Natural killer cell (primary cell): ENCODE data around the gene CTXND2. TPM values are rescaled to one million over a fixed set of nuclear protein-coding genes. Genes with fewer than 3 reads are reported as not detected.
A peak's percentile ranks its signal among the peaks of the same experiment; 100 is the strongest.
"Not testable (repeated sequence)": the region's sequence is repeated elsewhere in the genome, so short reads cannot be mapped to it uniquely, and the experiment has no call there.

ENCODE experiments used
- ATAC-seq, 3 donors: fragments of 150-1000 bp in 2 of 3; fragments of 200-7000 bp in 1 of 3; cut with Tn5 transposase; 1 replicate in 1 of 3; 2 replicates in 2 of 3; pipeline ENCODE4 v1.10.0; 2021; ENCODE audit warnings: mild to moderate bottlenecking in 2 of 3, moderate library complexity in 2 of 3
- DNase-seq, 2 donors: peaks; one replicate each; pipeline versions ENCODE4 v3.0.0 to v3.0.0-alpha.2; 2013 to 2021; ENCODE audit warnings: mixed read lengths in 1 of 2
- H3K27ac ChIP-seq: one replicate; pipeline ENCODE4 v1.5.1; 2013; ENCODE audit warnings: mild to moderate bottlenecking, low read length
- H3K27me3 ChIP-seq: one replicate; pipeline ENCODE4 v1.6.1; 2013; ENCODE audit warnings: low read length; ENCODE audit not compliant: control insufficient read depth, insufficient read depth
- H3K36me3 ChIP-seq: one replicate; pipeline ENCODE4 v1.6.1; 2013; ENCODE audit warnings: low read length; ENCODE audit not compliant: control insufficient read depth, insufficient read depth
- H3K4me1 ChIP-seq: one replicate; pipeline ENCODE4 v1.6.1; 2013; ENCODE audit warnings: low read length; ENCODE audit not compliant: control insufficient read depth, insufficient read depth
- H3K4me3 ChIP-seq: one replicate; pipeline ENCODE4 v1.5.1; 2013; ENCODE audit warnings: low read length
- H3K9me3 ChIP-seq: one replicate; pipeline ENCODE4 v1.6.1; 2013; ENCODE audit warnings: low read length; ENCODE audit not compliant: control insufficient read depth, insufficient read depth
- H3K27ac Mint-ChIP-seq, 2 donors: one replicate each; pipeline ENCODE4 v1.8.0; 2022; ENCODE audit warnings: mild to moderate bottlenecking in 2 of 2, mixed read lengths in 2 of 2, moderate library complexity in 1 of 2
- H3K27me3 Mint-ChIP-seq, 2 donors: one replicate each; pipeline ENCODE4 v1.8.0; 2022; ENCODE audit warnings: low read depth in 2 of 2, mixed read lengths in 2 of 2
- H3K36me3 Mint-ChIP-seq: one replicate; pipeline ENCODE4 v1.8.0; 2022; ENCODE audit warnings: mixed read lengths
- H3K4me1 Mint-ChIP-seq, 2 donors: one replicate each; pipeline ENCODE4 v1.8.0; 2022; ENCODE audit warnings: mixed read lengths in 2 of 2
- H3K4me3 Mint-ChIP-seq: one replicate; pipeline ENCODE4 v1.8.0; 2022; ENCODE audit warnings: mild to moderate bottlenecking, moderate library complexity, mixed read lengths
- H3K9me3 Mint-ChIP-seq, 2 donors: one replicate each; pipeline ENCODE4 v1.8.0; 2022; ENCODE audit warnings: mixed read lengths in 2 of 2
- WGBS: methylation state at CpG from one replicate; pipeline ENCODE4 v1.1.7; 2013; ENCODE audit warnings: missing lambda C conversion rate; ENCODE audit not compliant: insufficient coverage; 5-methylcytosine and 5-hydroxymethylcytosine counted together
- intact Hi-C: fragments of 100-400 bp; cut with micrococcal nuclease; formaldehyde crosslinking; loops from one replicate; pipeline ENCODE4 v1.14.2; 2022
- total RNA-seq, 4 donors: library from RNA; stranded (reverse); fragments of 120-200 nt in 1 of 4; gene quantifications; one replicate each; pipeline versions ENCODE4 v1.2.3 to v1.2.4, GENCODE V29; 2013 to 2022
- TF ChIP-seq, protein P1 (sequence below): fragments of 200-600 bp; IDR thresholded peaks from one replicate; pipeline ENCODE4 v1.8.0; 2022; ENCODE audit warnings: antibody characterized with exemption

CTXND2 gene
- total RNA-seq, result not detected
- total RNA-seq (2013), result not detected

DNA sequence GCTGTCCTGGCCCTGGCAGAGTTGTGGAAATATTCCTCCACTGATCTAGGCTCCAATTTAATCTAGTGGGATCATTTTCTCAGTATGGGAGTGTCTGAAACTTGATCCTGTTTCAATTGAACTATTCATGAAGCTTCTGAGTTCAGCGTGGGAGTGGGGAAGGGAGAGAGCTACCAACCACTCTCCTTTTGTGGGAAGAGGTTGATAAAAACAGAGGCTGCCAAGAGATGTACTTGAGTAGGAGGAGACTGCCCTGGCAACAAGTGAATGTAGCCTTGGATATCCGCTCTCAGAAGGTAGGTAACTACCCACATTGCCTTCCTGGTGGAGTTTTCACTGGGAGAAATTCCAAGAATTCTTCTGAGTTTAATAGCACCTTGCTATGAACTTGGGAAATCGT is at the start of gene CTXND2:
Gene CTXND2 (plus strand): TSS at position 119 of the 400 bp plus-strand sequence. CDS start 25,179 bp downstream, outside the sequence.
- Mint-ChIP-seq H3K27me3 (peaks cover 0 to 10% of the 10 kb centered on the region in 2 donors), H3K27ac (no peak within 1 kb of the TSS)

GRCh38 chr1:150840850-150841249 is 46.1 kb upstream of the CTXND2 start:
- H3K9me3 ChIP-seq, ATAC-seq: not testable (repeated sequence)

More for the DNA sequence above, at the start of gene CTXND2:
- Histone ChIP-seq H3K4me1 (peaks cover 7% of the 10 kb centered on the region), H3K4me3 (no peak within 1 kb of the TSS), H3K27me3 (no peaks in the 10 kb centered on the region), H3K36me3 (no peaks in the 10 kb centered on the region), H3K9me3 (no peaks in the 10 kb centered on the region), H3K27ac (no peak within 1 kb of the TSS)
- ATAC-seq, result no peak
- DNase-seq, result no peak
- Mint-ChIP-seq H3K36me3 (no peaks in the 10 kb centered on the region), H3K4me3 (no peak within 1 kb of the TSS), H3K9me3 (no peaks in the 10 kb centered on the region), H3K4me1 (peaks cover 17 to 25% of the 10 kb centered on the region in 2 donors)
- WGBS, result 95% methylated on average over 2 of the region's 3 CpGs
- intact Hi-C loops, result no loop called here
- TF ChIP-seq, protein P1, sequence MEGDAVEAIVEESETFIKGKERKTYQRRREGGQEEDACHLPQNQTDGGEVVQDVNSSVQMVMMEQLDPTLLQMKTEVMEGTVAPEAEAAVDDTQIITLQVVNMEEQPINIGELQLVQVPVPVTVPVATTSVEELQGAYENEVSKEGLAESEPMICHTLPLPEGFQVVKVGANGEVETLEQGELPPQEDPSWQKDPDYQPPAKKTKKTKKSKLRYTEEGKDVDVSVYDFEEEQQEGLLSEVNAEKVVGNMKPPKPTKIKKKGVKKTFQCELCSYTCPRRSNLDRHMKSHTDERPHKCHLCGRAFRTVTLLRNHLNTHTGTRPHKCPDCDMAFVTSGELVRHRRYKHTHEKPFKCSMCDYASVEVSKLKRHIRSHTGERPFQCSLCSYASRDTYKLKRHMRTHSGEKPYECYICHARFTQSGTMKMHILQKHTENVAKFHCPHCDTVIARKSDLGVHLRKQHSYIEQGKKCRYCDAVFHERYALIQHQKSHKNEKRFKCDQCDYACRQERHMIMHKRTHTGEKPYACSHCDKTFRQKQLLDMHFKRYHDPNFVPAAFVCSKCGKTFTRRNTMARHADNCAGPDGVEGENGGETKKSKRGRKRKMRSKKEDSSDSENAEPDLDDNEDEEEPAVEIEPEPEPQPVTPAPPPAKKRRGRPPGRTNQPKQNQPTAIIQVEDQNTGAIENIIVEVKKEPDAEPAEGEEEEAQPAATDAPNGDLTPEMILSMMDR, result no peak

GRCh38 chr1:150841626-150842025 is 45.3 kb upstream of the CTXND2 start:
- intact Hi-C loops, result no loop called here
- Histone ChIP-seq H3K27ac (no peak overlapping the region), H3K4me1 (no peaks in the 10 kb centered on the region), H3K4me3 (no peak overlapping the region), H3K36me3 (peaks cover 39% of the 10 kb centered on the region), H3K27me3 (no peaks in the 10 kb centered on the region), H3K9me3 (no peaks in the 10 kb centered on the region)
- TF ChIP-seq, protein P1, result no peak
- peaks cover 13% of the 10 kb centered on the region for H3K36me3 Mint-ChIP-seq
- no peaks in the 10 kb centered on the region for H3K9me3 Mint-ChIP-seq
- H3K27ac Mint-ChIP-seq, result no peak overlapping the region
- ATAC-seq (no peak), DNase-seq (peak in 1 of 2 donors; percentile 62)
- no peak overlapping the region for H3K4me3 Mint-ChIP-seq
- 77% methylated on average over 2 of the region's 3 CpGs for WGBS
- H3K27me3 Mint-ChIP-seq, result no peaks in the 10 kb centered on the region
- H3K4me1 Mint-ChIP-seq, result peaks cover 0 to 2% of the 10 kb centered on the region in 2 donors

More at GRCh38 chr1:150840850-150841249, 46.1 kb upstream of the CTXND2 start:
- H3K27ac Mint-ChIP-seq, intact Hi-C loops, H3K4me3 ChIP-seq, H3K27me3 ChIP-seq, H3K9me3 Mint-ChIP-seq, H3K27ac ChIP-seq, H3K4me3 Mint-ChIP-seq, H3K4me1 ChIP-seq, H3K4me1 Mint-ChIP-seq, H3K27me3 Mint-ChIP-seq, DNase-seq: not testable (repeated sequence)
- WGBS, result 95% methylated on average over 11 of the region's 11 CpGs
- peaks cover 44% of the 10 kb centered on the region for H3K36me3 ChIP-seq
- H3K36me3 Mint-ChIP-seq, result peaks cover 13% of the 10 kb centered on the region

GRCh38 chr1:150842343-150842742 is 44.6 kb upstream of the CTXND2 start:
- DNase-seq, result no peak
- H3K4me3 Mint-ChIP-seq, result no peak overlapping the region
- no peak overlapping the region for H3K27ac Mint-ChIP-seq

More at GRCh38 chr1:150842343-150842742, 44.6 kb upstream of the CTXND2 start:
- Histone ChIP-seq H3K4me1 (no peaks in the 10 kb centered on the region), H3K4me3 (no peak overlapping the region), H3K9me3 (no peaks in the 10 kb centered on the region), H3K36me3 (peaks cover 32% of the 10 kb centered on the region), H3K27ac (no peak overlapping the region), H3K27me3 (no peaks in the 10 kb centered on the region)
- ATAC-seq, result no peak
- no peaks in the 10 kb centered on the region for H3K27me3 Mint-ChIP-seq
- H3K9me3 Mint-ChIP-seq, result no peaks in the 10 kb centered on the region
- WGBS, result no CpG with 5 or more reads among the region's 2 CpGs
- peaks cover 13% of the 10 kb centered on the region for H3K36me3 Mint-ChIP-seq
- peaks cover 0 to 5% of the 10 kb centered on the region in 2 donors for H3K4me1 Mint-ChIP-seq
- intact Hi-C loops, result no loop called here
- TF ChIP-seq, protein P1, result no peak
